OCI-LY7 (cell line): ENCODE measurements around the gene SFSWAP.

Experiments
- EZH2phosphoT487 ChIP-seq: fragments of 200-600 bp; sonication (generic); IDR thresholded peaks from 2 replicates; pipeline ENCODE4 v1.6.1; 2018; ENCODE audit warnings: low read depth, borderline replicate concordance, mild to moderate bottlenecking, mixed run types, antibody characterized with exemption, low read length, moderate library complexity, mixed read lengths
- TF ChIP-seq, protein P1 (sequence below): fragments of 200-600 bp; sonication (generic); conservative IDR thresholded peaks from 2 replicates; pipeline ENCODE4 v1.5.1; 2014; ENCODE audit warnings: mild to moderate bottlenecking, antibody characterized with exemption, low read length, moderate library complexity, mixed read lengths

DNA sequence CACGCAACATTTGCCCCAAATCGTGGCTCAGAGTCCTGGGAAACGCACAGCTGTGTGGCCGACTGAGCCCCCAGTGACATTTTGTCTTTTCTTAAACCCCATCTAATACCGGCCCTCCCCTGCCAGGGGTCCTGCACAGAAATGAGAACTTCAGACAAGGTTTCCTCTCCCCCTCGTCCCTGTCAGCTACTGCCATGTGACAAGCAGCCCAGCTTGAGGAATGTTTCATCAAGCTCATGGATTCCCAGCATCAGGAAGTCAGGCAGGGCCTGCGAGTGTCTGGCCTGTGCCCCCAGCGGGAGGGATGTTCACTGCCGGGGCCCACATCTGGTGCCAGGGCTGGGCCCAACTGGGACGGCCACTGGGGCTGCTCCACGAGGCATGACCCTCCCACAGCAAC is 133.2 kb downstream of the SFSWAP start:
- TF ChIP-seq, protein P1, sequence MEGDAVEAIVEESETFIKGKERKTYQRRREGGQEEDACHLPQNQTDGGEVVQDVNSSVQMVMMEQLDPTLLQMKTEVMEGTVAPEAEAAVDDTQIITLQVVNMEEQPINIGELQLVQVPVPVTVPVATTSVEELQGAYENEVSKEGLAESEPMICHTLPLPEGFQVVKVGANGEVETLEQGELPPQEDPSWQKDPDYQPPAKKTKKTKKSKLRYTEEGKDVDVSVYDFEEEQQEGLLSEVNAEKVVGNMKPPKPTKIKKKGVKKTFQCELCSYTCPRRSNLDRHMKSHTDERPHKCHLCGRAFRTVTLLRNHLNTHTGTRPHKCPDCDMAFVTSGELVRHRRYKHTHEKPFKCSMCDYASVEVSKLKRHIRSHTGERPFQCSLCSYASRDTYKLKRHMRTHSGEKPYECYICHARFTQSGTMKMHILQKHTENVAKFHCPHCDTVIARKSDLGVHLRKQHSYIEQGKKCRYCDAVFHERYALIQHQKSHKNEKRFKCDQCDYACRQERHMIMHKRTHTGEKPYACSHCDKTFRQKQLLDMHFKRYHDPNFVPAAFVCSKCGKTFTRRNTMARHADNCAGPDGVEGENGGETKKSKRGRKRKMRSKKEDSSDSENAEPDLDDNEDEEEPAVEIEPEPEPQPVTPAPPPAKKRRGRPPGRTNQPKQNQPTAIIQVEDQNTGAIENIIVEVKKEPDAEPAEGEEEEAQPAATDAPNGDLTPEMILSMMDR = no peak
- TF ChIP-seq EZH2phosphoT487 = no peak
